Thymus (tissue), 11 donors: ENCODE measurements around the gene RASA2. TPM values are rescaled to one million over a fixed set of nuclear protein-coding genes. Genes with fewer than 3 reads are reported as not detected.
A peak's percentile ranks its signal among the peaks of the same experiment; 100 is the strongest.
"Not testable (repeated sequence)": the region's sequence is repeated elsewhere in the genome, so short reads cannot be mapped to it uniquely, and the experiment has no call there.

Experiments used
- DNase-seq, 9 donors: peaks; one replicate each; pipeline ENCODE4 v3.0.0-alpha.2; 2013; ENCODE audit warnings: low spot score in 9 of 9, low read depth in 6 of 9, missing footprints in 1 of 9
- H3K27ac ChIP-seq, 2 donors: one replicate each; pipeline ENCODE4 v1.5.1; 2013; ENCODE audit warnings: control low read depth in 1 of 2, low read depth in 1 of 2, low read length in 1 of 2, mild to moderate bottlenecking in 1 of 2, moderate library complexity in 1 of 2
- H3K27me3 ChIP-seq, 2 donors: one replicate each; pipeline ENCODE4 v1.5.1; 2013; ENCODE audit warnings: low read length in 1 of 2; ENCODE audit not compliant: control insufficient read depth in 2 of 2, insufficient read depth in 1 of 2
- H3K36me3 ChIP-seq, 2 donors: one replicate each; pipeline ENCODE4 v1.5.1; 2013; ENCODE audit warnings: low read length in 1 of 2, mild to moderate bottlenecking in 1 of 2, moderate library complexity in 1 of 2; ENCODE audit not compliant: control insufficient read depth in 2 of 2, insufficient read depth in 2 of 2
- H3K4me1 ChIP-seq, 2 donors: one replicate each; pipeline ENCODE4 v1.5.1; 2013; ENCODE audit warnings: low read length in 2 of 2; ENCODE audit not compliant: control insufficient read depth in 2 of 2, insufficient read depth in 2 of 2
- H3K4me3 ChIP-seq, 2 donors: one replicate each; pipeline ENCODE4 v1.5.1; 2013; ENCODE audit warnings: low read length in 2 of 2, control low read depth in 1 of 2, mild to moderate bottlenecking in 1 of 2
- H3K9me3 ChIP-seq, 2 donors: one replicate each; pipeline ENCODE4 v1.5.1; 2013; ENCODE audit warnings: low read length in 1 of 2, mild to moderate bottlenecking in 1 of 2; ENCODE audit not compliant: control insufficient read depth in 2 of 2, insufficient read depth in 1 of 2
- WGBS: extraction: QIAGEN DNeasy Blood & Tissue Kit; methylation state at CpG from one replicate; pipeline ENCODE4 v1.1.7; 2013; 5-methylcytosine and 5-hydroxymethylcytosine counted together
- polyA plus RNA-seq: library from polyadenylated mRNA; stranded (reverse); fragments of 200-250 nt; gene quantifications from one replicate; pipeline ENCODE4 v1.2.3, GENCODE V29; 2013
- total RNA-seq: library from RNA; stranded (reverse); fragments of 120-200 nt; gene quantifications from one replicate; pipeline ENCODE4 v1.2.4, GENCODE V29; 2013
- donor health status: healthy.

Gene RASA2
- total and polyA plus RNA-seq, 2 donors = 16.0 to 21.1 TPM

DNA sequence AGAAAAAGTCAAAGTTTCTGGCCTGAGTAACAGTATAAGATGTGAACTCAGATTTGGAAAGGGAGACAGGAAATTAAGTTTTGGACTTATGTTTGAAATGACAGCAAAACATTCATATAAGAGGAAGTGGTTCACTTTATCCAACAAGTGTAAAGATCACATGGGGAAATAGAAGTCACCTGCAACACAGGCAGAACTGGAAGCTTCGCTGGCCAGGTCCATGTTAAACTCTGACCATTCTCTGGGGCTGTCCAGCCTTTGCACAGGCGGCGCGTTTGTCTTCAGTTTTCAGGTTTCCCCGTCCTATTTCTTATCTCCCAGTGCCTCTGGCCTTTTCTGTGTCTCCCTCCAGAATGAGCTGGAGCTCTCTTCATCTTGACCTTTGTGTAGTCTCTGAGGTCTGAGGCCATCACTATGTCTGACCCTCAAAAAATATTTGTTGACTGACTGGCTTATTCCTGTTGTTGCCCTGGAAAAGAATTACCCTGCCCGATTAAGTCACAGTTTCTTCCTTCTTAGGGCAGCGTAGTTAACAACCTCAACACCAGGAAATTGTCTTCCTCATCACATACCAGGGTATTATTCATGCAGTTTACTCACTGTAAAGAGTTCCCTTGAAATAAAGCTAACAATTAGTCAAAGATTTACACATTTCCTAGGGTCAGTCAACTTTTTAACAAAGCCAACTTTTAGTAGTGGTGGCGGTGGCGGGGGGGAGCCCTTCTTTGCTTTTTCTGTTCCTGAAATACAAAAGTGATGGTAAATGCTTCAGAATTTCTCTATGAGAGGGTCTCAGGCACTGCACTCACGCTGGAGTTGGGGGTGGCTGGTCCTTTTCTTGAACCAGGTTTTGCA is 959 bp upstream of the RASA2 start:
- Histone ChIP-seq H3K27ac (peak overlapping the region; percentile 46 to 64), H3K9me3 (no peaks in the 10 kb centered on the region), H3K27me3 (no peaks in the 10 kb centered on the region), H3K36me3 (peaks cover 0 to 4% of the 10 kb centered on the region in 2 donors), H3K4me1 (peaks cover 13 to 32% of the 10 kb centered on the region in 2 donors), H3K4me3 (no peak overlapping the region)
- peak in 1 of 9 donors; percentile 47 for DNase-seq
- 53% methylated on average over 10 of the region's 10 CpGs for WGBS

DNA sequence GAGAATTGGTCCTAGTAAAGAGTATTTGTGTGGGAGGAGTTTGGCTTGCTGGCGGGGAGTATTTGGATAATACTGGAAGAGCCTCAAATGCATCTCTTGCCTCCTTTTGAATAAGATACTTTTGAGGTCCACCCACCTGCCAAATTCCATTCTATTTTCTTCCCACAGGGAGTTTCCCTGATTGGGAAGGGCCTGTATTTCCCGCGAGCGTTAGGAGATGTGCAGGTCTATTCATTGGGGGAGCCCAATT is 406 bp upstream of the RASA2 start:
- 31% methylated on average over 4 of the region's 4 CpGs for WGBS
- Histone ChIP-seq H3K9me3 (no peaks in the 10 kb centered on the region), H3K27me3 (no peaks in the 10 kb centered on the region), H3K4me1 (peaks cover 13 to 33% of the 10 kb centered on the region in 2 donors), H3K27ac (peak overlapping the region; percentile 64 to 68), H3K4me3 (peak overlapping the region; percentile 39 to 96), H3K36me3 (peaks cover 0 to 4% of the 10 kb centered on the region in 2 donors)
- peak in 1 of 9 donors; percentile 24 for DNase-seq

DNA sequence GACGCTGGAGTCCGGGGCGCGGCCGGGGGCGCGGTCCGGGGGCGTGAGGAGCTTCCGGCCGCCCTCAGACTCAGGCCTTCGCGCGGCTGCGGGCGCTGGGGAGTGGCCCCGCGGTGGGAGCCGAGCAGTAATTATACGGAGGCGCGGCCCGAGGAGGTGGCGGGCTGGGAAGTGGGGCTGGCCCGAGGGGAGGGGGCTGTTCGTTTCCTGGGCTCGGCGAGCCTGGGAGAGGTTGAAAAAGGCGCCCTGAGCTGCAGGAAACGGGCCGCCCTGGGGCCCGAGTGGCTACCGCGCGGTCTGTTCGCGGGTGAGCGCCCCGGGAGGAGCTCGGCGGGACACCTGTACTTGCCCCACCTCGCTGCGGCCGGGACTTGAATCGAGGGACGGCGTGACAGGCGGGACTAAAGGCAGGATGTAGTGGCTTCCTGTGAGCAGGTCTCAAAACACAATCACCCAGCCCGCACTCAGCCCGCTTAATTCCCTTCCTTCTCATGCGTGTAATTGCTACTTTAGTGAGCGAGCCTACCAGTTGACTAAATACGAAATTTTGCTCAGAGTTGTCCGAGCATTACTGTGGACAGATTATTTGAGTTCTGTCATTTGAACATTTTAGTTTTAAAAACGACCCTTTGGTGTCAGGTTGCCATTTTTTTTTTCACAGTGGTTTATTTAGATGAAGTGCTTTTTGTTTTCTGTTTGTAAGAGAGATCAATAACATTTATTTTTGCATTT is 860 bp downstream of the RASA2 start:
- WGBS = under 1% methylated on average over 55 of the region's 55 CpGs
- Histone ChIP-seq H3K27ac (peak overlapping the region; percentile 93 to 99), H3K4me3 (peak overlapping the region; percentile 88 to 96), H3K4me1 (peaks cover 13 to 33% of the 10 kb centered on the region in 2 donors), H3K36me3 (peaks cover 0 to 4% of the 10 kb centered on the region in 2 donors), H3K27me3 (no peaks in the 10 kb centered on the region), H3K9me3 (no peaks in the 10 kb centered on the region)
- peak in 7 of 9 donors; percentile 60 to 91 (median 73) for DNase-seq

DNA sequence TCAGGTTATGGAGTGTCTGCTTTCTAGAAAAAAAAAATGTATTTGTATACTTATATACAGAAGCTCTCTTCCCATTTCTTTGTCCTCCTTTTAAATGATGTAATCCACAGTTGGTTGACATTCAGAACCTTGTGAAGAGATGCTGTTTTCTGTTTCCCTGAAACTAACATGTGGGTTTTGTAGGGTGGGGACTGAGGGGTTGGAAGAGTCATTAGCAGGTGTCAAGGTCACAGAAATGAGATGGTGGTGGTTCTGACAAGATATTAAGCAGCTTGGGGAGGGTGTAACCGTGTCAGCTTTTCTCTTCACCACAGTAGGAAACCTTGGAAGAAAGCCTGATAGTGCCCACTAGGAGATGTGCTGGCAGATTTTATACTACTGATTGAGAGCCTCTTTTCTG is 2.4 kb downstream of the RASA2 start:
- WGBS = 16% methylated on average over 1 of the region's 1 CpG
- no peaks in the 10 kb centered on the region for H3K27me3 ChIP-seq
- no peaks in the 10 kb centered on the region for H3K9me3 ChIP-seq
- peak overlapping the region in 1 of 2 donors; percentile 31 for H3K27ac ChIP-seq
- peaks cover 0 to 6% of the 10 kb centered on the region in 2 donors for H3K36me3 ChIP-seq
- H3K4me1 ChIP-seq = peaks cover 13 to 33% of the 10 kb centered on the region in 2 donors
- no peak overlapping the region for H3K4me3 ChIP-seq
- DNase-seq = peak in 1 of 9 donors; percentile 44

DNA sequence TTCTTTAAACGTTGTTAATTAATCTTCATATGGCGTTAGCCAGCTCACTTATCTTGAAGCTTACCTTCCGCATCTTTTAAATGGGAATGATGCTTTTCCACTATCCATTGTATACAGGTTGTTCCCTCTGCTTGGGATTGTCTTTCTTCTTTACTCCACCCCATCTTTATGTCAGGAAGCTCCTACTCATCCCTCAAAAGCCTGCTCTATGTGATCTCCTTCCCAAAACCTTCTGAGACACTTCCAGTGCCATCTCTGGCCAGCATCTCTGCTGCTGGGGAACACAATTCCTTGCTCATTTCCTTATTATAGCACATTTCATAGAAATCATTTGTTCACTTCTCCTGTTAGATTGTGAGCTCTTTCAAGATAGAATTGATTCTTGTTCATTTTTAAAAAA is 4.3 kb downstream of the RASA2 start:
- no peaks in the 10 kb centered on the region for H3K9me3 ChIP-seq
- DNase-seq = no peak
- H3K27ac ChIP-seq = no peak overlapping the region
- 78% methylated on average over 3 of the region's 3 CpGs for whole genome bisulfite sequencing
- no peak overlapping the region for H3K4me3 ChIP-seq
- no peaks in the 10 kb centered on the region for H3K27me3 ChIP-seq
- peaks cover 13 to 27% of the 10 kb centered on the region in 2 donors for H3K4me1 ChIP-seq
- peaks cover 0 to 6% of the 10 kb centered on the region in 2 donors for H3K36me3 ChIP-seq

DNA sequence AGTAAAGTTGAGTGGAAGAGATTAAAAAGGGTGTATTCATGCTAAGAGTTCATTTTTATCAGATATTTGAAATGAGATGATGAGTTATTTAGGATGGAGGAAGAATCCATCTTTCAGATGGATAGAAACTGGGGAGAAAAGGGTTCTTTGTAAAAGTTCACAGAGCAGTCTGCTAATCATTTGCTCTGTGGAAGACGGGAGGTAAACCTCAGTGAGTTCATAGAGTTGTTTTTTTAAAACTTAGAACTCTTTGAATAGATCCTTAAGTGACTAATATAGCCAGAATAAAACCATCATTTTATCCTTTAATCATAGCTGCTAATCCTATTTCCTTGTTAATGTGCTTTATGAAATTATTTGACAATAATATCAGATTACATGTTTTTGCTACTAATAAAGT is 5.1 kb downstream of the RASA2 start:
- Histone ChIP-seq H3K27ac (no peak overlapping the region), H3K4me3 (no peak overlapping the region), H3K9me3 (no peaks in the 10 kb centered on the region), H3K36me3 (peaks cover 0 to 6% of the 10 kb centered on the region in 2 donors), H3K4me1 (peaks cover 13 to 21% of the 10 kb centered on the region in 2 donors), H3K27me3 (no peaks in the 10 kb centered on the region)
- no peak for DNase-seq
- whole genome bisulfite sequencing = 78% methylated on average over 1 of the region's 1 CpG

DNA sequence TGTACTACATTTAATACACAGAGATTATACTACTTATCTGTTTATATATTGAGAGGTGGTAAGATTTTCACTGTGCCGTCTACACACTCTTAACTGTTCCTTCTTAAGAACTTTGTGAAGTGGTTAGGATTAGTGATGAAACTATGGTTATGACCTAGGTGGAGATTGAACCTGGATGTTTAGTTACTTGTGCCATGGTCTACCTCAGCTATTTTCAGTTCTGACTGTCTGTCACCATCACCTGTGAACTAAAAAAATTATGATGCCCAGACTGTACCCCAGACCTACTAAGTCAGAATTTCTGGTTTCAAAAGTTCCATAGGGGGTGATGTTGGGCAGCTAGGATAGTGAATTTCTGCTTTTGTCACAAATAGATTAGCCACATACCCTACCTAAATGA is 6.4 kb downstream of the RASA2 start:
- H3K4me3 ChIP-seq = no peak overlapping the region
- WGBS = 75% methylated on average over 1 of the region's 1 CpG
- H3K27me3 ChIP-seq = no peaks in the 10 kb centered on the region
- peaks cover 0 to 6% of the 10 kb centered on the region in 2 donors for H3K36me3 ChIP-seq
- peaks cover 14 to 18% of the 10 kb centered on the region in 2 donors for H3K4me1 ChIP-seq
- no peaks in the 10 kb centered on the region for H3K9me3 ChIP-seq
- no peak for DNase-seq
- H3K27ac ChIP-seq = no peak overlapping the region

DNA sequence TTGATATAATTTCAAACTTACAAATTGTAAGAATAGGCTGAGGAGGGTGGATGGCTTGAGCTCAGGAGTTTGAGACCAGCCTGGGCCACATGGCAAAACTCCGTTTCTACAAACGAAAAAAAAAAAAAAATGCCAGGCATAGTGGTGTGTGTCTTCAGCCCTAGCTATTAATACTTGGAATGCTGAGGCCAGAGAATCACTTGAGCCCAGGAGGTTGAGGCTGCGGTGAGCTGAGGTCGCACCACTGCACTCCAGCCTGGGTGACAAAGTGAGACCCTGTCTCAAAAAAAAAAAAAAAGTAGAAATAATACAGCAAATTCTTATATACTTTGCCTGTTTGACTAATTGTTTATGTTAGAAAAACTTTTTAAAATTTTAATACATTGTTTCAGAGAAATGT is 10.8 kb downstream of the RASA2 start:
- H3K27ac ChIP-seq, H3K4me3 ChIP-seq, DNase-seq, H3K9me3 ChIP-seq, H3K36me3 ChIP-seq, H3K27me3 ChIP-seq: not testable (repeated sequence)
- 96% methylated on average over 4 of the region's 4 CpGs for WGBS
- peaks cover 13 to 15% of the 10 kb centered on the region in 2 donors for H3K4me1 ChIP-seq

DNA sequence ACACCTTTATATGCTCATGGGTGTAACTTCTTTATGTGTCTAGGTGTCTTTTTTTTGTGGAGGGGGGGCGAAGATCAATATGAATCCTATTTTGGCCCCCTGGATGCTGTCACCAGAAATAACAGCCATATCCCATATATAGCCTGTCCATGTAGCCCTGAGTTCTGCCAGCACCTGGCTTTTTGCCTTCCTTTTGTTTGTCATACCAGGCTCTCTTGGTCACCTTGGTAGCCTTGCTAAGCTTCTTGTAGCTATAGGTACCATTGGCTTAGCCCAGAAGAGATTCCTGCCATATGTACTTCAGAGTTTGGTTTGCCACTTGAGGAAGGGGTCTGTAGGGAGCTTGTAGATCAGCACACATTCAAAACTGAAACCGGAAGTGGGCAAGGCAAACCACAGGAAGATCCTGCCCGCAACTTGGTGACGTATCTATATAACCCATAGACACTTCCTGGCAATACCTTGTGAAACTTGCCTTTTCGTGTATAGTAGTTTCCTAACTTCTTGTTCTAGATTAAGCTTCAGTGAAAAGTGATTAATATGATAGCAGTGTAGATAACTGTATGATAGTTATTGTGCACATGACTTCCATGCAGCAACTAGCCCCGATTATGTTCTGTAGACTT is 11.9 kb downstream of the RASA2 start:
- H3K9me3 ChIP-seq = no peaks in the 10 kb centered on the region
- no peaks in the 10 kb centered on the region for H3K36me3 ChIP-seq
- H3K27me3 ChIP-seq = no peaks in the 10 kb centered on the region
- H3K4me1 ChIP-seq = peaks cover 13 to 15% of the 10 kb centered on the region in 2 donors
- peak overlapping the region; percentile 52 to 89 for H3K27ac ChIP-seq
- WGBS = 23% methylated on average over 6 of the region's 6 CpGs
- peak overlapping the region; percentile 19 to 26 for H3K4me3 ChIP-seq
- DNase-seq = peak; percentile 61 to 95 (median 83)
